ENCODE measurements around the gene TMEM167A.

The TMEM167A gene

GRCh38 chr5:83099001-83099400, 21.8 kb upstream of the TMEM167A start:
- no peaks in the 10 kb centered on the region for H3K9me3 ChIP-seq (ENCODE audit: low read length)
- no peaks in the 10 kb centered on the region for H3K36me3 ChIP-seq (ENCODE audit: insufficient read depth, low read length)
- H3K27me3 ChIP-seq (ENCODE audit: insufficient read depth, low read length) = no peaks in the 10 kb centered on the region
- peaks cover 13% of the 10 kb centered on the region for H3K4me1 ChIP-seq (ENCODE audit: insufficient read depth, low read length)
- H3K4me3 ChIP-seq (ENCODE audit: low read length) = no peak overlapping the region
- H2AFZ ChIP-seq (ENCODE audit: low read depth, low read length) = peak overlapping the region; percentile 79

GRCh38 chr5:83097689-83098231, 20.6 kb upstream of the TMEM167A start:
- no peaks in the 10 kb centered on the region for H3K27me3 ChIP-seq (ENCODE audit: insufficient read depth, low read length)

GRCh38 chr5:83096660-83097339, 19.6 kb upstream of the TMEM167A start:
- no peaks in the 10 kb centered on the region for H3K36me3 ChIP-seq (ENCODE audit: insufficient read depth, low read length)
- no peaks in the 10 kb centered on the region for H3K27me3 ChIP-seq (ENCODE audit: insufficient read depth, low read length)
- H3K9me3 ChIP-seq (ENCODE audit: low read length) = peaks cover 2% of the 10 kb centered on the region
- H3K4me1 ChIP-seq (ENCODE audit: insufficient read depth, low read length) = peaks cover 13% of the 10 kb centered on the region
- H3K4me3 ChIP-seq (ENCODE audit: low read length) = no peak overlapping the region
- H2AFZ ChIP-seq (ENCODE audit: low read depth, low read length) = no peak overlapping the region

More at GRCh38 chr5:83097689-83098231, 20.6 kb upstream of the TMEM167A start:
- no peak overlapping the region for H2AFZ ChIP-seq (ENCODE audit: low read depth, low read length)
- H3K4me1 ChIP-seq (ENCODE audit: insufficient read depth, low read length) = peaks cover 13% of the 10 kb centered on the region
- H3K36me3 ChIP-seq (ENCODE audit: insufficient read depth, low read length) = no peaks in the 10 kb centered on the region
- H3K9me3 ChIP-seq (ENCODE audit: low read length) = peaks cover 2% of the 10 kb centered on the region
- no peak overlapping the region for H3K4me3 ChIP-seq (ENCODE audit: low read length)

GRCh38 chr5:83095957-83096539, 18.9 kb upstream of the TMEM167A start:
- Histone ChIP-seq H3K4me3 (ENCODE audit: low read length) (no peak overlapping the region), H2AFZ (ENCODE audit: low read depth, low read length) (no peak overlapping the region), H3K9me3 (ENCODE audit: low read length) (peaks cover 2% of the 10 kb centered on the region), H3K27me3 (ENCODE audit: insufficient read depth, low read length) (no peaks in the 10 kb centered on the region), H3K36me3 (ENCODE audit: insufficient read depth, low read length) (no peaks in the 10 kb centered on the region), H3K4me1 (ENCODE audit: insufficient read depth, low read length) (peaks cover 13% of the 10 kb centered on the region)

GRCh38 chr5:83095163-83095956, 18.2 kb upstream of the TMEM167A start:
- H3K27me3 ChIP-seq (ENCODE audit: insufficient read depth, low read length) = no peaks in the 10 kb centered on the region
- H3K4me1 ChIP-seq (ENCODE audit: insufficient read depth, low read length) = peaks cover 11% of the 10 kb centered on the region
- H3K36me3 ChIP-seq (ENCODE audit: insufficient read depth, low read length) = no peaks in the 10 kb centered on the region
- H3K9me3 ChIP-seq (ENCODE audit: low read length) = peaks cover 2% of the 10 kb centered on the region
- H3K4me3 ChIP-seq (ENCODE audit: low read length) = no peak overlapping the region
- H2AFZ ChIP-seq (ENCODE audit: low read depth, low read length) = no peak overlapping the region

- no peak overlapping the region for H2AFZ ChIP-seq (ENCODE audit: low read depth, low read length)
- no peak overlapping the region for H3K4me3 ChIP-seq (ENCODE audit: low read length)
- H3K9me3 ChIP-seq (ENCODE audit: low read length) = peaks cover 4% of the 10 kb centered on the region
- no peaks in the 10 kb centered on the region for H3K27me3 ChIP-seq (ENCODE audit: insufficient read depth, low read length)
- no peaks in the 10 kb centered on the region for H3K4me1 ChIP-seq (ENCODE audit: insufficient read depth, low read length)
- no peaks in the 10 kb centered on the region for H3K36me3 ChIP-seq (ENCODE audit: insufficient read depth, low read length)
Observed at GRCh38 chr5:83093692-83094091, 16.5 kb upstream of the TMEM167A start.

- H3K36me3 ChIP-seq (ENCODE audit: insufficient read depth, low read length) = no peaks in the 10 kb centered on the region
- no peak overlapping the region for H2AFZ ChIP-seq (ENCODE audit: low read depth, low read length)
- no peaks in the 10 kb centered on the region for H3K4me1 ChIP-seq (ENCODE audit: insufficient read depth, low read length)
- no peak overlapping the region for H3K4me3 ChIP-seq (ENCODE audit: low read length)
- H3K9me3 ChIP-seq (ENCODE audit: low read length) = peaks cover 4% of the 10 kb centered on the region
- no peaks in the 10 kb centered on the region for H3K27me3 ChIP-seq (ENCODE audit: insufficient read depth, low read length)
Observed at GRCh38 chr5:83092619-83093018, 15.4 kb upstream of the TMEM167A start.

GRCh38 chr5:83090169-83090568, 13.0 kb upstream of the TMEM167A start:
- Histone ChIP-seq H3K4me3 (ENCODE audit: low read length) (no peak overlapping the region), H3K36me3 (ENCODE audit: insufficient read depth, low read length) (no peaks in the 10 kb centered on the region)

GRCh38 chr5:83085106-83085505, 7.9 kb upstream of the TMEM167A start:
- Histone ChIP-seq H3K27me3 (ENCODE audit: insufficient read depth, low read length) (no peaks in the 10 kb centered on the region), H3K4me3 (ENCODE audit: low read length) (no peak overlapping the region), H2AFZ (ENCODE audit: low read depth, low read length) (no peak overlapping the region), H3K9me3 (ENCODE audit: low read length) (peaks cover 4% of the 10 kb centered on the region), H3K36me3 (ENCODE audit: insufficient read depth, low read length) (no peaks in the 10 kb centered on the region), H3K4me1 (ENCODE audit: insufficient read depth, low read length) (no peaks in the 10 kb centered on the region)

More at GRCh38 chr5:83090169-83090568, 13.0 kb upstream of the TMEM167A start:
- Histone ChIP-seq H3K9me3 (ENCODE audit: low read length) (peaks cover 4% of the 10 kb centered on the region), H3K27me3 (ENCODE audit: insufficient read depth, low read length) (no peaks in the 10 kb centered on the region), H3K4me1 (ENCODE audit: insufficient read depth, low read length) (no peaks in the 10 kb centered on the region), H2AFZ (ENCODE audit: low read depth, low read length) (no peak overlapping the region)

- Histone ChIP-seq H3K27me3 (ENCODE audit: insufficient read depth, low read length) (no peaks in the 10 kb centered on the region), H3K36me3 (ENCODE audit: insufficient read depth, low read length) (no peaks in the 10 kb centered on the region), H3K4me3 (ENCODE audit: low read length) (no peak overlapping the region), H2AFZ (ENCODE audit: low read depth, low read length) (no peak overlapping the region), H3K9me3 (ENCODE audit: low read length) (peaks cover 2% of the 10 kb centered on the region), H3K4me1 (ENCODE audit: insufficient read depth, low read length) (no peaks in the 10 kb centered on the region)
Observed at GRCh38 chr5:83084336-83084735, 7.1 kb upstream of the TMEM167A start.

GRCh38 chr5:83082750-83083149, 5.6 kb upstream of the TMEM167A start:
- H3K27me3 ChIP-seq (ENCODE audit: insufficient read depth, low read length) = no peaks in the 10 kb centered on the region
- H2AFZ ChIP-seq (ENCODE audit: low read depth, low read length) = no peak overlapping the region
- no peaks in the 10 kb centered on the region for H3K36me3 ChIP-seq (ENCODE audit: insufficient read depth, low read length)
- peaks cover 9% of the 10 kb centered on the region for H3K4me1 ChIP-seq (ENCODE audit: insufficient read depth, low read length)
- peaks cover 2% of the 10 kb centered on the region for H3K9me3 ChIP-seq (ENCODE audit: low read length)
- H3K4me3 ChIP-seq (ENCODE audit: low read length) = no peak overlapping the region

GRCh38 chr5:83077662-83078261, 568 bp upstream of the TMEM167A start:
- H3K27me3 ChIP-seq (ENCODE audit: insufficient read depth, low read length) = no peaks in the 10 kb centered on the region
- H3K36me3 ChIP-seq (ENCODE audit: insufficient read depth, low read length) = peaks cover 4% of the 10 kb centered on the region
- H3K4me1 ChIP-seq (ENCODE audit: insufficient read depth, low read length) = peaks cover 18% of the 10 kb centered on the region
- peak overlapping the region; percentile 85 for H2AFZ ChIP-seq (ENCODE audit: low read depth, low read length)
- peaks cover 1% of the 10 kb centered on the region for H3K9me3 ChIP-seq (ENCODE audit: low read length)
- H3K4me3 ChIP-seq (ENCODE audit: low read length) = peak overlapping the region; percentile 81

GRCh38 chr5:83072966-83073365, 4.2 kb downstream of the TMEM167A start:
- peaks cover 16% of the 10 kb centered on the region for H3K4me1 ChIP-seq (ENCODE audit: insufficient read depth, low read length)
- H2AFZ ChIP-seq (ENCODE audit: low read depth, low read length) = no peak overlapping the region
- H3K4me3 ChIP-seq (ENCODE audit: low read length) = no peak overlapping the region
- peaks cover 9% of the 10 kb centered on the region for H3K36me3 ChIP-seq (ENCODE audit: insufficient read depth, low read length)
- no peaks in the 10 kb centered on the region for H3K27me3 ChIP-seq (ENCODE audit: insufficient read depth, low read length)
- no peaks in the 10 kb centered on the region for H3K9me3 ChIP-seq (ENCODE audit: low read length)

Measured in neuron (in vitro differentiated cells).